GM19324 (cell line): ENCODE data around the gene CHMP3.
"Not testable (repeated sequence)": the region's sequence is repeated elsewhere in the genome, so short reads cannot be mapped to it uniquely, and the experiment has no call there.

Experiments
- ATAC-seq: cut with Tn5 transposase; IDR thresholded peaks from one replicate; pipeline ENCODE4 v1.9.1; 2021; ENCODE audit warnings: mild to moderate bottlenecking, moderate library complexity; ENCODE audit not compliant: unreplicated experiment, low FRiP score

Gene CHMP3

DNA sequence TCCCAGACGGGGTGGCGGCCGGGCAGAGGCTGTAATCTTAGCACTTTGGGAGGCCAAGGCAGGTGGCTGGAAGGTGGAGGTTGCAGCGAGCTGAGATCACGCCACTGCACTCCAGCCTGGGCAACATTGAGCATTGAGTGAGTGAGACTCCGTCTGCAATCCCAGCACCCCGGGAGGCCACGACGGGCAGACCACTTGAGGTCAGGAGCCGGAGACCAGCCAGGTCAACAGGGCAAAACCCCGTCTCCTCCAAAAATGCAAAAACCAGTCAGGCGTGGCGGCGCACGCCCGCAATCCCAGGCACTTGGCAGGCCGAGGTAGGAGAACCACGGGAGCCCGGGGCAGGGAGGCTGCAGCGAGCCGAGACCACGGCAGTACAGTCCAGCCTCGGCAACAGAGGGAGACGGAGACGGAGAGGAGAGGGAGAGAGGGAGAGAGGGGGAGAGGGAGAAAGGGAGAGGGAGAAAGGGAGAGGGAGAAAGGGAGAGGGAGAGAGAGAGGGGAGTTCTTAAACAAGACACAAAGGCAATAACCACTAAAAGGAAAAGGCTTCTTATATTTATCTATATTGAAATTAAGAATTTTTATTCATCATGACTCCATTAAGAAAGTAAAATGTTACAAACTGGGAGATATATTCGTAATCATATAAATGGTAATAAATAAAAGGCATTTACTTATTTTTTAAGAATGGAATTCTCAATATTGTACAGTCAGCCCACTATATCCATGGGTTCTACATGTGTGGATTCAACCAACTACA, 13.1 kb downstream of the CHMP3 start:
- not testable (repeated sequence) for ATAC-seq

DNA sequence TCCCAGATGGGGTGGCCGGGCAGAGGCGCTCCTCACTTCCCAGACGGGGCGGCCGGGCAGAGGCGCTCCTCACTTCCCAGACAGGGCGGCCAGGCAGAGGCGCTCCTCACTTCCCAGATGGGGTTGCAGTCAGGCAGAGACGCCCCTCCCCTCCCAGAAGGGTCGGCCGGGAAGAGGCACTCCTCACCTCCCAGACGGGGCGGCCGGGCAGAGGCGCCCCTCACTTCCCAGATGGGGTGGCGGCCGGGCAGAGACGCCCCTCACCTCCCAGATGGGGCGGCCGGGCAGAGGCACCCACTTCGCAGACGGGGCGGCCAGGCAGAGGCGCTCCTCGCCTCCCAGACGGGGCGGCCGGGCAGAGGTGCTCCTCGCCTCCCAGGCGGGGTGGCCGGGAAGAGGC, 13.8 kb downstream of the CHMP3 start:
- ATAC-seq = not testable (repeated sequence)

DNA sequence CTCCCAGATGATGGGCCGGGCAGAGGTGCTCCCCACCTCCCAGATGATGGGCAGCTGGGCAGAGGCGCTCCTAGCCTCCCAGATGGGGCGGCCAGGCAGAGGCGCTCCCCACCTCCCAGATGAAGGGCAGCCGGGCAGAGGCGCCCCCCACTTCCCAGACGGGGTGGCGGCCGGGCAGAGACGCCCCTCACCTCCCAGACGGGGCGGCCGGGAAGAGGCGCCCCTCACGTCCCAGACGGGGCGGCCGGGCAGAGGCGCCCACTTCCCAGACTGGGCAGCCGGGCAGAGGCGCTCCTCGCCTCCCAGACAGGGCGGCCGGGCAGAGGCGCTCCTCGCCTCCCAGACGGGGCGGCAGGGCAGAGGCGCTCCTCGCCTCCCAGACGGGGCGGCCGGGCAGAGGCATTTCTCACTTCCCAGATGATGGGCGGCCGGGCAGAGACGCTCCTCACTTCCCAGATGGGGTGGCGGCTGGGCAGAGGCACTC, 14.3 kb downstream of the CHMP3 start:
- ATAC-seq = not testable (repeated sequence)

DNA sequence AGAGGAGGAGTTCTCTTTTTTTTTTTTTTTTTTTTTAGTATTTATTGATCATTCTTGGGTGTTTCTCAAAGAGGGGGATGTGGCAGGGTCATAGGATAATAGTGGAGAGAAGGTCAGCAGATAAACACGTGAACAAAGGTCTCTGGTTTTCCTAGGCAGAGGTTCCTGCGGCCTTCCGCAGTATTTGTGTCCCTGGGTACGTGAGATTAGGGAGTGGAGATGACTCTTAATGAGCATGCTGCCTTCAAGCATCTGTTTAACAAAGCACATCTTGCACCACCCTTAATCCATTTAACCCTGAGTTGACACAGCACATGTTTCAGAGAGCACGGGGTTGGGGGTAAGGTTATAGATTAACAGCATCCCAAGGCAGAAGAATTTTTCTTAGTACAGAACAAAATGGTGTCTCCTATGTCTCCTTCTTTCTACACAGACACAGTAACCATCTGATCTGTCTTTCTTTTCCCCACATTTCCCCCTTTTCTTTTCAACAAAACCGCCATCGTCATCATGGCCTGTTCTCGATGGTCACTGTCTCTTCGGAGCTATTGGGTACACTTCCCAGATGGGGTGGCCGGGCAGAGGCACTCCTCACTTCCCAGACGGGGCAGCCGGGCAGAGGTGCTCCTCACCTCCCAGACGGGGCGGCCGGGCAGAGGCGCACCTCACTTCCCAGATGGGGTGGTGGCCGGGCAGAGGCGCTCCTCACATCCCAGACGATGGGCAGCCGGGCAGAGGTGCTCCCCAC, 14.9 kb downstream of the CHMP3 start:
- ATAC-seq = not testable (repeated sequence)

DNA sequence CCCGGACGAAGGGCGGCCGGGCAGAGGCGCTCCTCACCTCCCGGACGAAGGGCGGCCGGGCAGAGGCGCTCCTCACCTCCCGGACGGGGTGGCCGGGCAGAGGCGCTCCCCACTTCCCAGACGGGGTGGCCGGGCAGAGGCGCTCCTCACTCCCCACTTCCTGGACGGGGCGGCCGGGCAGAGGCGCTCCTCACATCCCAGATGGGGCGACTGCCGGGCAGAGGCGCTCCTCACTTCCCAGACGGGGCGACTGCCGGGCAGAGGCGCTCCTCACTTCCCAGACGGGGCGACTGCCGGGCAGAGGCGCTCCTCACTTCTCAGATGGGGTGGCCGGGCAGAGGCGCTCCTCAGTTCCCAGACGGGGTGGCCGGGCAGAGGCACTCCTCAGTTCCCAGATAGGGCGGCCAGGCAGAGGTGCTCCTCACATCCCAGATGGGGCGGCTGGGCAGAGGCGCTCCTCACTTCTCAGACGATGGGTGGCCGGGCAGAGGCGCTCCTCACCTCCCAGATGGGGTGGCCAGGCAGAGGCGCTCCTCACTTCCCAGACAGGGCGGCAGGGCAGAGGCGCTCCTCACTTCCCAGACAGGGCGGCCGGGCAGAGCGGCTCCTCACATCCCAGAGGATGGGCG, 17.8 kb downstream of the CHMP3 start:
- ATAC-seq = not testable (repeated sequence)

DNA sequence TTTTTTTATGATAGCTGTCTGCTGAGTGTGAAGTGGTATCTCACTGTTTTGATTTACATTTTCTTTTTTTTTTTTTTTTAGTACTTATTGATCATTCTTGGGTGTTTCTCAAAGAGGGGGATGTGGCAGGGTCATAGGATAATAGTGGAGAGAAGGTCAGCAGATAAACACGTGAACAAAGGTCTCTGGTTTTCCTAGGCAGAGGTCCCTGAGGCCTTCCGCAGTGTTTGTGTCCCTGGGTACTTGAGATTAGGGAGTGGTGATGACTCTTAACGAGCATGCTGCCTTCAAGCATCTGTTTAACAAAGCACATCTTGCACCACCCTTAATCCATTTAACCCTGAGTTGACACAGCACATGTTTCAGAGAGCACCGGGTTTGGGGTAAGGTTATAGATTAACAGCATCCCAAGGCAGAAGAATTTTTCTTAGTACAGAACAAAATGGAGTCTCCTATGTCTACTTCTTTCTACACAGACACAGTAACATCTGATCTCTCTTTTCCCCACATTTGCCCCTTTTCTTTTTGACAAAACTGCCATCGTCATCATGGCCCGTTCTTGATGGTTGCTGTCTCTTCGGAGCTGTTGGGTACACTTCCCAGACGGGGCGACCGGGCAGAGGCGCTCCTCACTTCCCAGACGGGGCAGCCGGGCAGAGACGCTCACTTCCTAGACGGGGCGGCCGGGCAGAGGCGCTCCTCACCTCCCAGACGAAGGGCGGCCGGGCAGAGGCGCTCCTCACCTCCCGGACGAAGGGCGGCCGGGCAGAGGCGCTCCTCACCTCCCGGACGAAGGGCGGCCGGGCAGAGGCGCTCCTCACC, 18.8 kb downstream of the CHMP3 start:
- not testable (repeated sequence) for ATAC-seq

DNA sequence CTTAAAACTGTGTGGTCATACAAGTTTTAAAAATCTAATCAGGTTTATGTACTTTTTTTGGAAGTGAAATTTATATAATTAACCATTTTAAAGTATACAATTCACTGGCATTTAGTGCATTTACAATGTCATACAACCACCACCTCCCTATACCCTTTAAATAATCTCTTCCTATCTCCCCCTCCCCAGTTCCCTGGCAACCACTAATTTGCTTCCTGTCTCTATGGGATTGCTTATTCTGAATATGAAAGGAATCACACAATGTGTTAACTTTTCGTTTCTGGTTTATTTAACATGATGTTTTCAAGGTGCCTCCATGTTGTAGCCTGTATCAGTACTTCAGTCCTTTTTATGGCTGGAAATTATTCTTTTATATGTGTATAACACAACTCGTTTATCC, 19.4 kb downstream of the CHMP3 start:
- no peak for ATAC-seq

DNA sequence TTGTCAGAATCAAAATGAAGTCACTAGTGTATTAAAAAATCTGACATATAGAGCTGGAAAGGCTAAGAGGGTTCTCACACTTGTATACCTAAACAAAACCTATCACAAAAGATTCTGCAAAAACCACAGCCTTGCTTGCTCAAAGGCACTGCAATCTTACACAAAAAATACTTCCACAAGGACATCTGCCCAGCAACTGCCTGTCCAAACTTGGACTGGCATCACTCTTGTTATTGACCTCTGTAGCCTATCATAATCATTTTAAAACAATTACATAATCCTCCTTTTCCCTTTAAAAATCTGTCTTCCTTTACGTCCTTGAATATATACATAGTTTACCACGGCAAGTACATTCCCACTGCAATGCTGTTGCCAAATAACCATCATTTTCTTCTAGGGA, 19.9 kb downstream of the CHMP3 start:
- no peak for ATAC-seq

DNA sequence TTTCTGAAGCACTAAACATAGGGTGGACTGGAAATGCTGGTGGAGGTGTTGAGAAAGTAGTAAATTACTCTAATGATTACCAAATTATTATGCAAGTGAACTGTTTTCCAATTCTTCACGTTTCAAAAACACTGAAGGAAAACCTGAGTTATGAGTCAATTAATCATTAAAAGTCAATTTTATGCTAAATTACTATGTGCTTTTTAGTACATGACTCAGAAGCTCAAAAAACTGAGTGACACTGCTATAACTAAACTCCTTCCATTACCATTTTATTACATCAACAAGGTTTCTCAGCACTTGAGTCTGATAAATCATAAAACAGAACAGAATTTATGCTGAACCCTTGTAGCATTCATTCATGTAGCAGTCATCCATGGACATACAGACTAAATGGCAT, 20.4 kb downstream of the CHMP3 start:
- ATAC-seq = no peak

DNA sequence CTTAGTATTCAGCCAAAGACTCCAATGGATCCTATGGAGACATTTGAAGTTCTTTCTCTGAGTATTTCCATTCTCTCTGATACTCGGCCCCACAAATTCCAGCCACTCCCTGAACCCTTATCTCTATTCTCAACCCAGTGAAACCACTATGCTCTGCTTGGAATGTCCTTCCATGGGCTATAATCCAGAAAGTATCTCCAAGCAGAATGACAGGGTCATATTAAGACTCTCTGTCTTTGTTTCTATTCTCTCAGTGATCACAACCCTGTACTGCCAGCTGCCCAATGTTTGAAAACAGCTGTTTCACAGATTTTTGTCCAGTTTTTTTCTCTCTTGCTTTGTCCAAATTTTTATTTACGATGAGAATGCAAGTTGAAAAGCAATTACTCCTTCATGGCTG, 21.9 kb downstream of the CHMP3 start:
- no peak for ATAC-seq

DNA sequence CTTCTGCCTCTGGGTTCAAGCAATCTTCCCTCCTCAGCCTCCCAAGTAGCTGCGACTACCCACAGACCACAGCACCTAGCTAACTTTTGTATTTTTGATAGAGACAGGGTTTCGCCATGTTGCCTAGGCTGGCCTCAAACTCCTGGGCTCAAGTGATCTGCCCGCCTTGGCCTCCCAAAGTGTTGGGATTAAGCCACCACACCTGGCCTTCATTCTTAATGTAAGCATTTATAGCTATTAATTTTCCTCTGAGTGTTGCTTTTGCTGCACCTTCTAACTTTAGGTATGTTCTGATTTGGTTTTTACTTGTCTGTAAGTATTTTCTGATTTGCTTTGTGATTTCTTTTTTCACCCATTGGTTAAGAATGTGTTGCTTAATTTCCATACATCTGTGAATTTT, 29.7 kb downstream of the CHMP3 start:
- ATAC-seq = no peak

DNA sequence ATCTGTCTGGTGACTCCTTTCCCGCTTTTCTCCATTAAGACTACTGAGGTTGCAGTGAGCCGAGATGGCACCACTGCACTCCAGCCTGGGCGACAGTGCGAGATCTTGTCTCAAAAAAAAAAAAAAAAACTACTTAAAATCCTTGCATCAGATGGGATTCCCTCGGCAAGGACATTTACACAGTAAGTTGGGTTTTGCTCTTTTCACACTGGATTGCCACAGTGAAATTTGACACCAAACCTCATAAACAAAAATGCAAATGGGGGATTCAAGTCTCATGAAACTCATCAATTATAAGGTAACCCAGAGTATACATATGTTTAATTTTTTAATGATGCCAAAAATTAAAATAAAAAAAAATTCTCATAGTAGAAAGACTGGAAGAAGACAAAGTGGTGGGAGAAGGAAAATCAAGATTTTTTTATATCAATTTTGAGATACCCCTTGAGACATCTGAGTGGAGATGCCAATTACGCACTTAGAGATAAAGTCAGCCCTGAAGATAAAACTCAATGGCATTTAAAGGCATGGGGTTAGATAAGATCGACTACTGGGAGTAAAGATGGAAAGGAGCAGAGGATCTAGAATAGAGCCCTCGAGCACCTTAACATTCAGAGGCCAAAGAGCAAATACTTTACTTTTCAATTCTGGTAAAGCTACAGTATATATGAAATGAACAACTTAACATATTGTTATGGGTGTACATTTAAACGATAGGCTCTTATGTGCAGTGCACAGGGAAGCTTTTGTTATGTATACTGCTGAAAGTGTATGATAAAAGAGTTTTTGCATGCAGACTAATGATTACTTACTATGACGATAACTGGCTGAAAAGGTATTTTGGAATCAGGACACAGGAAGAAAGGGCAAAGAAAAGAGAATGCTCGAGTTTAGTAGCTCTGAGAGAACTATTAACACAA, 37.6 kb downstream of the CHMP3 start:
- no peak for ATAC-seq

DNA sequence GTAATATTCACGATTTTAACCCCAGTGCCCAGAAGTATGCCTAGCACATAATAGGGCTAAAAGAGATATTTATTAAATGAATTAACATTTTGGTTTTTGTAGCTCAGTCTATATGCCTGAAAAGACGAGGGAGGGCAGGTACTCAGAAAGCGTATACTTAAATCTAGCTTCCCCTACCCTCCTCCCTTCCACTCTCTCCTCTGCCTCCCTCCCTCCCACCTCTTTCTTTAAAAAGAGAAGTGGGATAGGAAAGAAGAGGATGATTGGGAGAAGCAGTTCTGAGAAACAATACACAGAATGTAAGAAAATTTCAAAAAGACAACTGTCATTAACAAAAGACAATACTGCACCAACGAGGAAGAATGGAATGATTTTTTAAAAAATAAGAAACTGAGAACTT, 39.8 kb downstream of the CHMP3 start:
- ATAC-seq = no peak

DNA sequence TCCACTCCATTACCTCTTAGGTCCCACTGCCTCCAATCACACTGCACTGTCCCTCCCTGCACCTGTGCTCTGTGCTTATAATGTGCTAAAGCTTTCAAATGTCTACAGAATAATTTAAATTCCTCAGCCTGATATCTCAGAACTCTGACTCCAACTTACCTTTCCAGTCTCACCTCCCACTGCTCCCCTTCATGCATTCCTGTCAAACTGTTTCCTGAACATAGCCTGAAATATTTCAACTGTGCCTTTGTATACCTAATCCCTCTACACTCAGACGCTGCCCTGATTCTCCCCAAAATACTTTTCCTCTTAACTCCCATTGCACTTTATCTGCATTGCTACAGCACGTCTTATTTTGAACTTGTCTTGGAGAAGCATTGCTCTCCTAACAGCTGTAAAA, 40.5 kb downstream of the CHMP3 start:
- ATAC-seq = no peak

DNA sequence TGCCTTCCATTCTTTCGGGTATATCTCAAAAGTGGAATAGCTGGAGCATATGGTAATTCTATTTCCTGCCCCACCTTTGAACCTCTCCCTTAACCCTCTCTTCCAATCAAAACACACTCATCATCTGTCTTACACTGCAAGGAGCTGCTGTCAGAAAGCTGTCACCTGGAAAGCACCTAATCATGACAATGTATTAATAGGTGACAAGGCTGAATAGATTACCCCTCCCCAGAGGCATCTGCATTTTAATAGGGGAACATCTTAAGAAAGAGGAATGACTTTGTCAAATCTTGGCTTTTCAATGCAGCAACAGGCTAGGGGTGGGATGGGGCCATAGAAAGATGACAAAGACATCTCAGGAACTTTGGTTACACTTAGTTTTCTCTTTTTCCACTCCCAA, 41.3 kb downstream of the CHMP3 start:
- ATAC-seq = no peak

DNA sequence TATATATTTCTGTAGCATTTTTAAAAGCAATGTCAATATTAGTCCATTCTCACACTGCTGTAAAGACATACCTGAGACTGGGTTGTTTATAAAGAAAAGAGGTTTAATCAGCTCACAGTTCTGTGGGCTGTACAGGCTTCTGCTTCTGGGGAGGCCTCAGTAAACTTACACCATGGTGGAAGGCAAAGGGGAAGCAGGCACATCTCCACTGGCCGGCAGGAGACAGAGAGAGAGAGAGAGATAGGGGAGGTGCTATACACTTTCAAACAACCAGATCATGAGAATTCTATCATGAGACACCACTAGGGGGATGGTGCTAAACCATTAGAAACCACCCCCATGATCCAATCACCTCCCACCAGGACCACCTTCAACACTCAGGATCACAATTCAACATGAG, 43.1 kb downstream of the CHMP3 start:
- ATAC-seq = no peak

DNA sequence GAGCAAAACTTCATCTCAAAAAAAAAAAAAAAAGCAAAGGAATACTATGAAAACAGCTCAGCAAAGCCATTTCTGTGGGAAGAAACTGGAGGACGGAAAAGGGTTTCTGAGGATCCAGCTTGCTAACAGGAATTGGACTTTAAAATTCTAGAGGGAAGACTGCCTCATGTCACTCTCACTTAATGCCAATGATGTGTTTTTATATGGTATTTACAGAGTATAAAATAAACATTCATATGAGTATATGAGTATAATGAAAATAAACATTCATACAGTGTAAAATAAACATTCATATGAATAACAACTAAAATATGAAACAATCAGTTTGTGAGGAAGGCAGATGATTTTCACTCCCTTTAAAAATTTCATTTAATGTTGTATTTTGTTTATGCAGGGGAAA, 43.9 kb downstream of the CHMP3 start:
- no peak for ATAC-seq

DNA sequence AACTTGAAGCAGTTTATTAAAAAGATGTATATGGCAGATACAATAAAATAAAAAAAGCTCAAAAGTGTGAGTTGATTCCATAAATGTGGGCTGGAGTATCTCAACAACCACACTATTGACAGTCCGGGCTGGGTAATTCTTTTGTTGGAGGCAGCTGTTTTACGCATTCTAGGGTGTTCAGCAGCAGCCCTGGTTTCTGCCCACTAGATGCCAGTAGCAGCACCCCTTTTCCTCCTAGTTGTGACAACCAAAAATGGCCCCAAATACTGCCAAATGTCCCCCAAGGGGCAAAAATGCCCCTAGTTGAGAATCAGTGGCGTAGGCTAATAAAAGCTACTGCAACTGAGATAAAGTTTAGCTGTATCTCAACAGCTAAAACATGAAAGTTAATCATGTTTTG, 44.8 kb downstream of the CHMP3 start:
- ATAC-seq = no peak

DNA sequence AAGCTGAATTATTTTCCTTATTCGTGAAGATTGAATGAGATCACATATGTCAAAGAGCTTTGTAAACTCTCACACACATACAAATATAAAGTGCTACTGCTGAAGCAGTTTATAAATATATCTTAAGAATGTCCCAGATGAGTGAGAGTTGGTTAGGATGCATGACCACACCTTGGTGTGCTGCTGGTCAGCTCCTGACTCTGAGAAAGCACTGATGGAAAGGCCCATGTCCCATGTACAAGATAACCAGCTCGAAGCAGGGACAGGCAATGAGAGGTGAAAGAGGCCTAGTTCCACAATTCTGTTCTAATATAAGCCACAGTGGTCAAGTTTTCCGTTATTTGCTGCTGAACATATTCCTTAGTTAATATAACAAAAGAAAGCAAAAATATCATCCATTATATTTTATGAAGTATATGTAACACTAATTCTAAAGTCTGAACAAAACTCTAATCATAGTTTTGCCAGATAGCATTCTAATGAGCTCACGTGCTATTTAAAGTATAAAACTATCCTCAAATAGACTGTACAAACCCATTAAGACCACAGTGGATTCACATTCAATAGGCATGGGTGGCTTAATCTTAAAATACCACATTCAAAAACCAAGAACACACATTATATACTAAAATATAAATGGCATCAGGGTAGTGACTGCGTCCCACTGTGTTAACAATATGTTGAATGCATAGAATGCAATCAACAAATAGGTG, 49.1 kb downstream of the CHMP3 start:
- no peak for ATAC-seq
